GM21786 (cell line): ENCODE data around the gene ANXA6.
A peak's percentile ranks its signal among the peaks of the same experiment; 100 is the strongest.
"Not testable (repeated sequence)": the region's sequence is repeated elsewhere in the genome, so short reads cannot be mapped to it uniquely, and the experiment has no call there.

Source experiments
- ATAC-seq: cut with Tn5 transposase; IDR thresholded peaks from one replicate; pipeline ENCODE4 v1.9.1; 2021; ENCODE audit not compliant: unreplicated experiment

The ANXA6 gene

DNA sequence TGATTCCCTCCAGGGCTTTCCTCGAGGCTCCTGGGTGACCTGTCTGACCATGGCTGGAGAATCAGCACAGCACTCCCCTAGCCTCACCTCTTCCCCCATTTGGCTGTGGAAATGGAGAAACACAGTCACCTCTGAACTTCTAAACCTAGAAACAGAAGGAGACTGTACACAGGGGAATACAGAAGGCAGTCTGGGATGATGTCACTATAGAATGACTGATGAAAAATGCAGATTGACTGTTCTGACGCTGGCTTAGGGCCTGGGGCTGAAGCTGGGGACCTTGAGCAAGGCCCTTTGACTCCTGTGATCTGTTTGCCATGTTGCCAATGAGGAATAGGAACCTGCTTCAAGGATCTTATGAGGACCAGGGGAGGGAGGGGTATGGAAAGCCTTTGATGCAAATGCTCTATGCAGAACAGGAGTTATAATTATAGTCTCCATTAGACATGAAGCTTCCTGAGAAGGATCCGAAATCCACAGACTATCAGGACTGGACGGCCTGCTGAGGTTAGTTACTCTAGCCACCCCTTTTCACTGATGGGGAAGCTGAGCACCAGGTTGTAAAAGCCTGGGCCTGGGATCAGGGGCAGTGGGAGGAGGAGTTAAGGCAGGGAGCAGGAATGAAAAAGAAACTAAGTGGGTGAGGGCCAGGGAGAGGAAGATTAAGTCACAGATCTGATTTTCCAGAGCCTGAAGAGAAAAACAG lies 24.4 kb upstream of the ANXA6 start:
- no peak for ATAC-seq

GRCh38 chr5:151180291-151180690 lies 22.7 kb upstream of the ANXA6 start:
- ATAC-seq = no peak

DNA sequence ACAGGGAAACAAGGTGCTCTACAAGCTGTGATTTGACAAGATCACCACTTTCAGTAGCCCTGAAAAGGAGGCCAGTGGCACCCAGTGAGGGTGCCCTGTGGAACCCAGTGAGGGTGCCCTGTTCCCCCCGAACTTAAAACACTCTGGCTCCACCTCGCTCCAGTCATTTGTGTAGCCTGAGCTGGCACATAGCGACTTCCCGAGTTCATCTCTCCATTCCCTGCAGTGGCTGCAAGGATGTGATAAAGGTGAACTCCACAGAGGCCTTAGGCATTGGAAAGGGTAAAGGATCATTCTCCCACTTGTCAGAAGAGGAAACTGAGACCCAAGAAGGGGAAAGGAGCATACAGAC lies 21.9 kb upstream of the ANXA6 start:
- ATAC-seq = no peak

GRCh38 chr5:151178777-151179488 lies 21.4 kb upstream of the ANXA6 start:
- ATAC-seq = no peak

- no peak for ATAC-seq
Observed at GRCh38 chr5:151178372-151178771, 20.8 kb upstream of the ANXA6 start.

DNA sequence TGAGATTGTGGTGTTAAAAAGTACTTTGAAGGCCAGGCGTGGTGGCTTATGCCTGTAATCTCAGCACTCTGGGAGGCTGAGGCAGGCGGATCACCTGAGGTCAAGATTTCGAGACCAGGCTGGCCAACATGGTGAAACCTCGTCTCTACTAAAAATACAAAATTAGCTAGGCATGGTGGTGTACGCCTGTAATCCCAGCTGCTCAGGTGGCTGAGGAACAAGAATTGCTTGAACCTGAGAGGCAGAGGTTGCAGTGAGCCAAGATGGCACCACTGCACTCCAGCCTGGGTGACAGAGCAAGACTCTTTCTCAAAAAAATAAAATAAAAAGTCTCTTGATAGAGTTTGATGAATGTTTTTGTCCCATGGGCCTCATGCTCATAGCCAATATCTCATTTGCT lies 18.7 kb upstream of the ANXA6 start:
- not testable (repeated sequence) for ATAC-seq

DNA sequence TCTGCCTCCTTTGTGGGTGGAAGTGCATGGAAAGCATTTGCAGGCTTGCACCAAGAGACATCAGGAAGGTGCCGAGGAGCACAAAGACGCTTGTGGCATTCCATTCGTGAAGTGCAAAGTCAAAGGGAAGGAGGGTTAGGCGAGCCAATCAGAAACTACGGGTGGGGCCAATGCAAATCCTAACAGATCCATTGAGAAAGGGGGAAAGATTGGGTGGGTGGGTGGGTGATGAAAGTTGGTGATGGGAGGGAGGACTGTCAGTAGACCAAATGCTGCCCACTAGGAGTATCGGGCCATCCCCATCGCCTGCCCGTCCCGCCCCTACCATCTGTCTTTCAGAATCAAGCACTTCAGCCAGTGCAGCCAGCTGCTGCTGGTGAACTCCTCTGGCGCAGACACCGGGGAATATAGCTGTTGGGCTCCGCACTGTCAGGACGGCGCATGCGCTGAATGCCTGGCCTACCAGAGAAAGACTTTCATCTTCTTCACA lies 17.1 kb upstream of the ANXA6 start:
- ATAC-seq = no peak

GRCh38 chr5:151173711-151174611 lies 16.4 kb upstream of the ANXA6 start:
- no peak for ATAC-seq

DNA sequence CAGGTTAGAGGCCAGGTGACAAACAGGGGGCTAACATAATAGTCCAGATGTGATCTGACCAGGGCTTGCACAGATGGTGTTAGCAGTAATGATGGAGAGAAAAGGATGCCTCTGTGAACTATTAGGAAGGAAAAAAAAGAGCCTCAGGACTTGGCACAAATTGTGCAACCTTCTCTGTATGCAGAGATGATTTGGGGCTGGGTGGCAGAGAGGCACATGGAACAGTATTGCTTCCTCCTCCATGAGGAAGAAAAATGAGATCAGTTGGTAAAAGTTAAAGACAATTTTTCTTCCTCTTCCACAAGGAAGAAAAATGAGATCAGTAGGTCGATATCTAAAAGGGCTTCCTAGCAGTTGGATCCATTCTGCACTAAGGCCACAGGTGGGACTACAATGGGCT lies 13.9 kb upstream of the ANXA6 start:
- no peak for ATAC-seq

- ATAC-seq = no peak
Observed at GRCh38 chr5:151168602-151169344, 11.2 kb upstream of the ANXA6 start.

DNA sequence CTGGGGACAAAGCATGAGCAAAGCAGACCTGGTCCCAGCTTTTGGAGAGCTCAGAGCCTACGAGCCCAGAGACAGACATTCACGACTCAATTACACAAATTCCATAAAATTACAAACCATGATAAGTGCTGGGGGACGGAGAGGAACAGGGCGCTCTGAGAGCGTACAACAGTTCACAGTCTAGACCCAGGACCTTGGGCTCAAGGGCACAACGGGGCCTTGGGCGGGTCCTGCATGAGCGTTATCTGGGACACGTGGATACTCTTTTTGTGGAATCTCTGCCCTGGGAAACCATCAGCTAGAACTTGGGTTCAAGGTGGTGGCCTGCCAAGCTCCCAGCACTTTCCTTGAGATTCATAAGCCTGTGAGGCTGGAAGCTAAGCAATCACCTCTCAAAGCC lies 9.4 kb upstream of the ANXA6 start:
- no peak for ATAC-seq

DNA sequence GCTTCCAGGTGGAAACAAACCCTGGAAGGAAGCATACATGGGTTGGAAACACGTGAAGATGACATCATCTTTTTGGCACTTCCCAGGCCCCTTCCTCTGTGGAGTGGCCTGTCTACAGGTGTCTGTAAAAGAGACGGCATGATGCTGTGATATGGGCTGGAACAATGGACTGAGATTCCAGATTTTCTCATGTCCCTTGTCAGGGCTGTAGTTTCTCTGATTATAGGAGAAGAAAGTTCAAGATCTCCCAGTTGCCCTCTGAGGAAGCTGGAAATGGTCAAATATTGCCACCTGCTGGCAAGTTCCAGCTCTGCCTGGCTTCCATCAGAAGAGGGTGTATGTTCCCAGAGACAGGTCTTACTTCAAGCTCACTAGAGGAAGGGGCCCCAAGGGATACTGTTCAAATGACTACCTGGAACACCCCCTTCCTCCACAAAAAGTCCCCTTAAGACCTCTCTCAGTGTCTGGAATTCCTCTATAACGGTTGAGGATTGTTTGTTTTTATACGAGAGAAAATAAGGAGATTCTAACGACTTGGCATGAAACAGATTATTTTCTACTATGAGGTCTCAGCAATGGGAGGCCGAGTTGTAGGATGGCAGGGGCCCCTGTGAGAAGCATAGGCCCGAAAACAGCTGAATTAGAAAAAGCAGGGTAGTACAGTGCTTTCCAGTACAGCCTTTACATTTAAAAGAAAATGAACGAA lies 7.3 kb upstream of the ANXA6 start:
- ATAC-seq = peak; percentile 94

DNA sequence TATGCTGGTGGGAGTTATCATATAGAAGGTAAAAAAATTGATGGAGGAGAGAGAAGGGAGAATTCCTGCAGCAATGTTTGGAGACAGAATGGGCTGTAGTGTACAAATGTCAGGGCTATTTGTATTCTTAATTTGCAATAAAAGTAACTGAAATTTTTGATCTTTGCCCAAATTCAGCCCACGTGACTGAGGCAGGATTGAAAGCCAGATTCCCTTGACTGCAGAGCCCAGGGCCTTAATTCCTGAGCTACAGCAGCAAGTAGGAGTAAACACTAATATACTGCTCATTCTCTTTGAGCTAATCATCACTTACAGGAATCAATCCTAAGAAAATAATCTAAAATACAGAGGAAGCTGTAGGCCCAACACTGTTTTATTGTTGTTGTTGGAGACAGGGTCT lies 5.2 kb upstream of the ANXA6 start:
- ATAC-seq = no peak

DNA sequence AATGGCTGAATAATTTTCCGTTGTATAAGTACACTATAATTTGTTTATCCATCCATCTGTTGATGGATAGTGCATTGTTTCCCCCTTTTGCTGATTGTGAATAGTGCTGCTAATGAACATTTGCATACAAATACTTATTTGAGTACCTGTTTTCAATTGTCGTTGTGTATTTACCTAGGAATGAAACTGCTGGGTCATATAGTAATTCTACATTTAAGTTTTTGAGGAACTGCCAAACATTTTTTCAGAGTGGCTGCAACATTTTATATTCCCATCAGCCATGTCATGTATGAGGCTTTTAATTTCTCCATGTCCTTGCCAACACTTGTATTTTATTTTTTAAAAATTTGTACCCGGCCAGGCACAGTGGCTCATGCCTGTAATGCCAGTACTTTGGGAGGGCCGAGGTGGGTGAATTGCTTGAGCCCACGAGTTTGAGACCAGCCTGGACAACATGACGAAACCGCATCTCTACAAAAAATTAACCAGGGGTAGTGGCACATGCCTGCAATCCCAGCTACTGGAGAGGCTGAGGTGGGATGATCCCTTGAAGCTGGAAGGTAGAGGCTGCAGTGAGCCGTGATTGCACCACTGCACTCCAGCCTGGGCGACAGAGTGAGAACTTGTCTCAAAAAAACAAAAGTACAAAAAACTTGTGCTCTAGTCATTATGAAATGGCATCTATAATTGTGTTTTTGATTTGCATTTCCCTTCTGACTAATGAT lies 2.2 kb upstream of the ANXA6 start:
- no peak for ATAC-seq

- ATAC-seq = no peak
Observed at GRCh38 chr5:151158287-151158661, 695 bp upstream of the ANXA6 start.

GRCh38 chr5:151156507-151157420 lies 815 bp downstream of the ANXA6 start:
- ATAC-seq = no peak

DNA sequence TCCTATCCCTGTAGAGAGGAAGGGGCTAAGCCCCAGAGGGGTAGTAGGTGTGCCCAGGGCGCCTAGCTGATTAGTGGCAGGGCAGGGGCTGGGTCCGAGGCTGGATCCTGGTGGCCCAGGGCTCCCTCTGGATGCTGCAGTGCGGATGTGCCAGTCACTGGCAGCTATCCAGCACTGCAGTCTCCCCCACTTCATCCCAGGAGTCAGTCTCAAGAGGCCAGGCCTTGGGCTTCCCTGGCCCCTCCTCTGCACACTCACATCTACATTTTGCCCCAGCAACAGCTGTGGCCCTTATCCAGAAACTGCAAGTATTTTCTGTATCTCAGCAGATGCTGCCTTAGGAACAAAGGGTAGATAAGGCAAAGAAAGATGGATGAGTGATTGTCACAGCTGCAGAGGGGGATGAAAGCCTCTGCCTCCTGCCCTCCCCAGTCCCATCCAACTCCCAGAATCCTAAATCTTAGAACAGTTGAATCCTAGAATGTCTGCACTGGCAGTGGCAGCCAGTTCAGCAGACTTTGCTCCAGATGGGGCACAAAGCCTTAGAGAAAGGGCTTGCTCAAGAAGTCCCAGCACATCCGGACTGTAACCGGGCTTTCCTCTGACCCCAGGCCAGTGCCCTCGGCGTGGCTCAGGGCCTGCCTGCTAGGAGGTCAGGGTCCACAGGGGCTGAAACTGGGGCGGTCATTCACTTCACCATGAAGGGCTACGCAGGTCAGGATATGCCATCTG lies 1.6 kb downstream of the ANXA6 start:
- peak; percentile 21 for ATAC-seq
